Bronchial epithelial cell (primary cell): Measurements from ENCODE around the gene SMU1. TPM values are rescaled to one million over a fixed set of nuclear protein-coding genes. Genes with fewer than 3 reads are reported as not detected.

ENCODE experiments used
- DNase-seq: peaks from one replicate; pipeline ENCODE4 v3.0.0-alpha.2; 2010; ENCODE audit warnings: low read depth
- FAIRE-seq: peaks from 2 replicates; lab custom pipeline; 2011; peaks lifted over from hg19 to GRCh38; lab: Jason Lieb, UNC
- H3K27me3 ChIP-seq: 2 replicates; pipeline ENCODE4 v1.5.1; 2011; ENCODE audit warnings: low read length; ENCODE audit not compliant: control insufficient read depth, insufficient read depth
- H3K36me3 ChIP-seq: 2 replicates; pipeline ENCODE4 v1.5.1; 2011; ENCODE audit warnings: low read length; ENCODE audit not compliant: control insufficient read depth, insufficient read depth
- H3K4me3 ChIP-seq: 2 replicates; pipeline ENCODE4 v1.5.1; 2011; ENCODE audit warnings: mild to moderate bottlenecking, low read depth, low read length, control low read depth
- CTCF ChIP-seq: IDR thresholded peaks from 2 replicates; pipeline ENCODE4 v1.5.1; 2011; ENCODE audit warnings: mild to moderate bottlenecking, moderate library complexity, low read length, control low read depth, inconsistent platforms; ENCODE audit not compliant: insufficient read depth, severe bottlenecking
- total RNA-seq: library from RNA; depleted of rRNA; stranded (reverse); fragments of >200 nt; gene quantifications from 2 replicates; pipeline ENCODE4 v1.2.1, GENCODE V29; 2014

The SMU1 gene
- total RNA-seq, 1 donor from 2014 or later = 40.5 TPM

- Histone ChIP-seq H3K27me3 (no peaks in the 10 kb centered on the region), H3K36me3 (peaks cover 14% of the 10 kb centered on the region), H3K4me3 (no peak overlapping the region)
- DNase-seq (no peak), FAIRE-seq (no peak)
- TF ChIP-seq CTCF = no peak
Measured at GRCh38 chr9:33051144-33051543, 25.3 kb downstream of the SMU1 start.

GRCh38 chr9:33049680-33050361 is 26.7 kb downstream of the SMU1 start:
- no peak for DNase-seq
- Histone ChIP-seq H3K36me3 (peaks cover 11% of the 10 kb centered on the region), H3K27me3 (no peaks in the 10 kb centered on the region), H3K4me3 (no peak overlapping the region)
- FAIRE-seq = no peak
- TF ChIP-seq CTCF = no peak

- no peak for TF ChIP-seq CTCF
- FAIRE-seq = no peak
Measured at GRCh38 chr9:33048054-33048465, 28.4 kb downstream of the SMU1 start.

GRCh38 chr9:33046061-33046460 is 30.4 kb downstream of the SMU1 start:
- DNase-seq (no peak), FAIRE-seq (no peak)
- Histone ChIP-seq H3K36me3 (peaks cover 3% of the 10 kb centered on the region), H3K27me3 (no peaks in the 10 kb centered on the region), H3K4me3 (no peak overlapping the region)
- no peak for TF ChIP-seq CTCF

More at GRCh38 chr9:33048054-33048465, 28.4 kb downstream of the SMU1 start:
- Histone ChIP-seq H3K4me3 (no peak overlapping the region), H3K27me3 (no peaks in the 10 kb centered on the region), H3K36me3 (peaks cover 6% of the 10 kb centered on the region)
- DNase-seq = no peak

GRCh38 chr9:33044677-33045282 is 31.7 kb downstream of the SMU1 start:
- DNase-seq (peak; percentile 52), FAIRE-seq (no peak)
- Histone ChIP-seq H3K36me3 (peaks cover 3% of the 10 kb centered on the region), H3K27me3 (no peaks in the 10 kb centered on the region), H3K4me3 (peak overlapping the region; percentile 47)
- TF ChIP-seq CTCF = peak; percentile 50

GRCh38 chr9:33044162-33044673 is 32.3 kb downstream of the SMU1 start:
- no peak for FAIRE-seq
- Histone ChIP-seq H3K36me3 (peaks cover 3% of the 10 kb centered on the region), H3K4me3 (peak overlapping the region; percentile 47), H3K27me3 (no peaks in the 10 kb centered on the region)
- peak; percentile 88 for DNase-seq
- no peak for TF ChIP-seq CTCF
